GM21526 (cell line): ENCODE data around the gene DPEP3.
A peak's percentile ranks its signal among the peaks of the same experiment; 100 is the strongest.

Source experiments
- ATAC-seq: cut with Tn5 transposase; IDR thresholded peaks from one replicate; pipeline ENCODE4 v1.9.1; 2021; ENCODE audit warnings: moderate library complexity; ENCODE audit not compliant: unreplicated experiment, low FRiP score

Gene DPEP3

DNA sequence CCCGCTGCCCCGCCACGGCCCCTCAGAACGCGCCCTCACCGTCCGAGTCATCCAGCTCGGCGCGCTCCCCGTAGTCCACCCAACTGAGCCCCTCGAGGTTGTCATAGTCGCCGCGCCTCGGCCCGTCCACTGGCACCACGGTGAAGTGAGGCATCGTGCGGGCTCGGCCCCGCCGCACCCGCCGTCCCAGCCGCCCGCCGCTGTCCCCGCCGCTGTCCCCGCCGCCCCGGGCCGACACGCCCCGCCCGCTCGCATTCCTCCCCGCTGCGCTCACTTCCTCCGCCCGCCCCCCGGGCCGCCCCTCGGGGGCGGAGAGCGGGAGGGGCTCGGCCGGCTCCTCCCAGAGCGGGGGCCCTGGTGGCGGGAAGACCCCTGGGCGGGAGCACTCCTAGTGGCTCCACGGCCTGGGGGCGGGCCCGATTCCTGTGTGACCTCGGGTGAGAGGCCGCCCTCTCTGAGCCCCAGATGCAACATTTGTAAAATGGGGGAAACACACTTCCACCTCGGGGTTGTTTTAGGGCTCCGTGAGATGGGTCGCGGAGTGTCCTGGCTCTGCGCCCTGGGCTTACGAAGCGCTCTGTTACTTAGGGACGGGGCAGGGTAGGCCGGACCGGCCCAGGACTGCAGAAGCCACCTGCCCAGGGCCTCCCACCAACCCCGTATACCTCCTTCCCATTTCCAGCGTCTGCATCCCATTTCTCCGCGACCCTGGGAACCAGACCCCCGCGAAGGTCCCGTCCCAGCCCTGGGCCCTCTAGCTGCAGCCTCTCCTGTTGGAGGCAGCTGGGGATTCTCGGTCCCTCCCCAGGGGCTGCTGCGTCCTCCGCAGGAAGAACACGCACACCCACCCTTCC lies 11.7 kb downstream of the DPEP3 start, which contains the start of gene SLC12A4:
Gene SLC12A4, minus strand, starts transcription at position 238 of the 854 bp plus-strand sequence. Its CDS starts 84 bp downstream, at position 154.
- peak; percentile 67 for ATAC-seq

- peak; percentile 16 for ATAC-seq
Measured at GRCh38 chr16:67967958-67968399, 12.3 kb downstream of the DPEP3 start.

GRCh38 chr16:67967183-67967957 lies 12.9 kb downstream of the DPEP3 start:
- ATAC-seq = no peak

DNA sequence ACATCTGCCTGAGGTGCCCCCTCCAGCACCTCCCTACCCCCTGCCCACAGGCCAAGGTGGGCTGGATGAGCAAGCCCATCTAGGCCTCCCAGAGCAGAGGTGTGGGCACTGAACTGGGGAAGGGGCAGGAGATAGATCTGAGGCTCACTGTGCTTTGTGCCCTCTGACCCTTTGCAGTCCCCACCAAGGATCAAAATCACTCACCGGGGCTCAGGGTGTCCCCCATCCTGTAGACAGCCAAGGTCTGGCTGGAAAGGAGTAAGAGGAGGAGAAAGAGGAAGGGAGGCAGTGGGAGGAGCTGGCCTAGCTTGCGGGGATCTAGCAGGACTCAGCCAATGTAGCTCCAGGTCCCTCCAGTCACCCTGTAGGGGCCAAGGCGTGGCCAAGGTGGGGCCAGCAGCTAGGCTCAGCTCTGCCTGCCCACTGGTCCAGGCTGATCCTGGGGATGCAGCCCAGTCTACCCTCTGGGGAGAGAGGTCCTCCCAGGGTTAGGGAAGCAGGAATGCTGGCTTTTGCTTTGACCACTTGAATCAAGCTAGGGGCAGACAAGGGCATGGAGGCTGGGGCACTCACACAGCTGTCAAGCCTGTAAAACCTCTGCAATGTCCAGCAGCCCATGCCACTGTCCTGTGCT lies 13.6 kb downstream of the DPEP3 start:
- ATAC-seq = no peak

DNA sequence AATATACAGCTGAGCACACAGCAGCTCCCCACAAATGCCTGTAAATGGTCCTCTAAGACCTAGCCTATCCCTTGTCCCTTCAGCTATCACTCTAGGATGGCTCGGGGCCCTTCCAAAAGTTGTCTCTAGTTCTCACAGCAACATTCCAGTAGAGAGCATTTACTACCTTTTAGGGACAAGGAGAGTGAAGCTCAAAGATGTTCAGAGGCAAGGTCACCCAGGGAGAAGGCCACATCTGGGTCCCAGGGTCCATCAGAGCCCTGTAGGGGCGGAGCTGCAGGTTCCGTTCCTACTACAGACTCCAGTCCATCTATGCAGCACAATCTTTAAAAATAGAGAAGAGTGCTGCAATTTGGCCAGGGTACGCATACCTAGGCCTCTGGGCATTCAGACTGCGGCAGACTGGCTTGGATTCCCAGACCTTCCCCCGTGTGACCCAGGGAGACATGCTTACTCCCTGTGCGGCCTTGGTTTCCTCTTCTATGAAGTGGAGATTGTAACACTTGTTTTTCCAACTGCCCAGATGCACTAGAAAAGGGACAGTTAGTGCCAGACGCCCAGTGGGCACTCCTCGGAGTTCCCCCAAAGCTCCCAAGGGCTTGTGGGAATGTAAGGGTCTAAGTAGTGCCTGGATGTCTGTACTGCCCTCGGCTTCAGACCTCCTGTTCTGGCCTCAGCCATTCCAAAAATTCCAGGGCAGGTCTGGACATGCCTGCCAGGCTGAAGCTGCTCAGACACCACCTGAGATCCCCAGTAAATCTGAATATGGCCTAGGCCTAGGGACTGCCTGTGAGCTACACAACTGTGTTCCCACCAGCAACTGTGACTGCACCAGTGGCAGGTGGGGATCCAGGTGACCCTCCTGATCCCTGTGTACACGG lies 14.4 kb downstream of the DPEP3 start:
- no peak for ATAC-seq

- no peak for ATAC-seq
Measured at GRCh38 chr16:67964477-67965131, 15.7 kb downstream of the DPEP3 start.

DNA sequence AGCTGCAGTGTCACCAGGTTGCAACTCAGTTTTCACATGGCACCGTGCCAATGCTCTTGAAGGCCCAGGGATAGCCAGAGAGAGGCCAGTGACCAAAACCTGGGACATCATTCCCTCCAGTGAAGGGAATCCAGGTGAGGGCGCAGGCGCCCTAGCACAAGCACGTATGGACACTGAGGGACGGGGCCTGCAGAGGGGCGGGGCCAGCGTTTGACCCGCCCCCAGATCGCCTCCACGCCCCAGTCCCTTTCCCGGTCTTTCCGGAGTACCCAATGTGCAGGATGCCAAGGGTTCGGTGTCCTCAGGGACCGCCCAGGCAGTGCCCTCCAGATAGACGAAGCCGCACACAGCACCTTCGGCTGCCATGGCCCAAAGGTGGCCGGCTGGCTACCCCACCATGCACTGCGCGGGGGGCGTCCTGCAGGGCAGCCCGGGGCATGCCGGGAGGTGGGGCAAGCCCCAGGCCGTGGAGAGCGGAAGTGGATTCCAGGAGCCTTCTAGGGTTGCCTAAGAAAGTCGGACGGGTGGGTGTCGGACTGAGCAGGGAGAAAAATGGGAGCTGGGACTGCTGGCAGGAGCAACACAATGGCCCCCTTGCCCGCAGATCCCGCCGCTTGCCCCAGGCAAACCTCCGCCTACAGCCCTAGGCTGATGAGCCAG lies 16.5 kb downstream of the DPEP3 start:
- ATAC-seq = no peak

- ATAC-seq = no peak
Measured at GRCh38 chr16:67963292-67963661, 17.0 kb downstream of the DPEP3 start.

GRCh38 chr16:67962135-67962534 lies 18.2 kb downstream of the DPEP3 start:
- ATAC-seq = no peak

- ATAC-seq = no peak
Measured at GRCh38 chr16:67961551-67961957, 18.7 kb downstream of the DPEP3 start.

DNA sequence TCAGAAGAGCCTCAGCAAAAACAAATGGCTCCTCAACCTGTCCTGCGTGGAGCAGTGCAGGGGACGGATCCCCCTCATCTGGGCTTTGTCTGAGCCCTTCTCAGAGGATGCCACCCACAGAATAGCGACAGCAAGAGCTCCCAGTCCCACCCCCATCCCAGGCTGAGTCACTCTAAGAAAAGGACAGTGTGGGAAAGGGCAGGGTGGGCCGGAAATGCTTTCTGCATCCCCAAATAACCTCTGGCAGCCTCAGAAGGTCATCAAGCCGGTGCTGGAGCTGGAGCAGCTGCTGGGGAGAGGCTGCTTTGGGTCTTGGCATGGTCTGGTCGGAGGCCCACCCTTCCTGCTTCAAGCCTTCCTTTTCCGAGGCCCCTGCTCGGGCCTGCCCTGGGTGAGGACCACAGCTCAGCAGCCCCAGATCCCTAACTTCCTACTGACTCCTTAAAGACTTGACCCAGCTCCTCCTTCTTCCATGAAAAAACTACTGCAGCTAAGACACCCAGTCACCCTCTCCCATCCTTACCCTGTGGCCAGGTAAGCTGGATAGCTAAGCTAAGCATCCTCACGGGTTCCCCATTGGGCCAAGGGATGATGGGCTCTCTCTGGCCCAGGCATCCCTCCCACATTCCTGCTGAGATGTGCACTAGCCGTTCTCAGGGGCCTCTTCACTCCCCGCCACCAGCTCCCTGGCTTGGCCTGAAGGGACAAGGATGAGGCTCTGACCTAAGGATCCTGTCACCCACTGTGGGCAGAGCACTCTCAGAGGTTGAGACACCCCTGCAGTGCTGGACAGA lies 20.6 kb downstream of the DPEP3 start:
- ATAC-seq = no peak

DNA sequence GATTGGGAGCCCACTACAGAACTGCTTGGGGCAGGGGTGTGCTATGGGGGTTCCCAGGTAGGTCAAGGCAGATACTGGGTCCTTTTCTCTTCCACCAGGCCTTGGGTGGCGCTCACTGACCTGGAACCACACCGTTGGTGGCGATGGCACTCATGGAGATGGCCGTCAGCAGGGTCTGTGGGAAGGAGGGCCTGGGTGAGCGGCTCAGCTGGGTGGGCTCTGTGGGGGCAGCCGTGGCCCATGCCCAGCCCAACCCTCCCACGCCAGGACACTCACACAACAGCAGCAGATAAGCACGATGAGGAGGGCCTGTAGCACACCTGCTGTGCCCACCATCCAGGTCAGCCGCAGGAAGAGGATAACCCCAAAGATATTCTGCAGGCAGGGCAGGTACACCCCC lies 22.7 kb downstream of the DPEP3 start:
- no peak for ATAC-seq

DNA sequence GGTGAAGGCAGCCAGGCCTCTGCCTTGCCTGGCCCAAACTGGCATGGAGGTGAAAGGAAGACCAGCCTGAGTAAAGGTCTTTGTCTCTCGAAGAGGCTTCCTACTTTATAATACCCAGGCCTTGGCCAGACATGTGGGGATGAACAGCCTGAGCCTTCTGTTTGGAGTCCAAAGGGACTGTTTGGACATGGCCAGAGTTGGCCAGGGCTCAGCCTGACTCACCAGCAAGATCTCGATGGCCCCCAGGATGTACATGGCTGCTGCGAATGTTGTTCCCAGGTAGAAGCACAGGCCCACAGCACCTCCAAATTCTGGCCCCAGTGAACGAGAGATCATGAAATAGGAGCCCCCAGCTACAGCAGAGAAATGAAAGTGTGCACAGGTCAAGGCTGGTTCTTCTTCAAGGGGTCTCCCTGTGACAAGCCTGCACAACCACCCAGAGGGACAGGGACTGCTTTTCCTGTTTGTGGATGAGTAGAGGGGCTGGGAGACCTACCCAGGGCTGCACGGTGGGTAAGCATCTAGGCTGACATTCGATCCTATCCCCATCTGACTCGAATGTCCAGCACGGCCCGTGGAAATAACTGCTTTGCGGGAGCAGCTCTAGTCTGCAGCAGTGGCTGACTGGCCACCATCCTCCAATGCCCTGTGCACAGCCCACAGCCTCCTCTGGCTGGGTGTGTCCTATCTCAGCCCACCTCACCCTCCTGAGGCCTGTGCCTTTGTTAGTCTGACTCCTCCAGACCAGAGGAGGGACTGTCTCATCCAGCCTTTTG lies 25.7 kb downstream of the DPEP3 start:
- ATAC-seq = no peak

DNA sequence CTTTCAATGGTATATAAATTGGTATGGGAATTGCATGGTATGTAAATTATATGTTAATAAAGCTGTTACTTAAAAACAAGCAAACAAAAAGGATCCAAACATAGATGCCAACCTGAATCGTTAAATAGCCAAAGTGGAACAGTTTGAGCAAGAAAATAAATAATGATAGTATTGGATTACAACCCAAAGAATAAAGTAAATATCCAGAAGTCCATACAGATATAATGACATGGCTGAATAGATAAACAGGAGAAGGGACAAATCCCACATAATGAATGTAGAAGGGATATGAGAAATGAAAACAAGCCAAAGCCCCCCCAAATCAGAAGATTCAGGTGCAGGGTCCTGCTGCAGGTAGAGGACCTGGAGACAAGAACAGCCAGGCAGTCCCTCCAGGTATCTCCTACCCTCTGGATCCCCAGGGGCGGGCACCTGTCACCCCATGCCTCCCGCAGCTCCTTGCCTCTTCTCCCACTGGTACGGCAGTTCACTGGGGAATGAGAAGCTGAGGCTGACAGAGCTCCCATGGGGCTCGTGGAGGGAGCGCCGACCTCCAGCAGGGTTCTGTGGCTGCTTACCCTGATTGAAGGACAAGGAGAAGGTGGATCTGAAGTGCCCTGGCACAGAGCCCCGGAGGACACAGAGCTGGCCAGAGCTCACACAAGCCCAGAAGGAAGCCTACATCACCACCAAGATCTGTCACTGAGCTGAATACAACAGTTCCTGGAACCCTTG lies 26.5 kb downstream of the DPEP3 start:
- ATAC-seq = no peak

- ATAC-seq = no peak
Measured at GRCh38 chr16:67951485-67951884, 28.8 kb downstream of the DPEP3 start.

DNA sequence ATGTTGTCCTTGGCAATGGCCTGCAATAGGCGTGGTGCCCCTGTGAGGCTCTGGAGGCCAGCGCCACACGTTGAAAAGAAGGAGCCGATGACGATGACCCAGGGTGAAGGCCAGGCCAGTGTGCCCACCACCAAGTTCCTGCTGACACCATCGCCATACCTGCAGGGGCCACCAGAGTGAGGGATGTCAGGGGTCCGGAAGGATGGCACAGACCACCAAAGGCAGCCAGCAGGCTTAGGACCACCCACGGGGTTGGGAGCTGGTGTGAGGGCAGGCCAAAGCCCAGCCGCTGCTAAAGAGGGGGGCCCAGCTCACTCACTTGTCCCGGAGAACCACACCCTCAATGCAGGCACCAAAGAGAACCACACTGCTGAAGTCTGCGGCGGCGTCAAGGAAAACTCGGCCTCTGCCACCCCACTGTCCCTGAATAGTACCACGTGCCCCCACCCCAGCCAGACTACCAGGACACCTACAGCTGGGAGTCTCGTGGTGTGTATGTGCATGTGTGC lies 29.9 kb downstream of the DPEP3 start:
- no peak for ATAC-seq

DNA sequence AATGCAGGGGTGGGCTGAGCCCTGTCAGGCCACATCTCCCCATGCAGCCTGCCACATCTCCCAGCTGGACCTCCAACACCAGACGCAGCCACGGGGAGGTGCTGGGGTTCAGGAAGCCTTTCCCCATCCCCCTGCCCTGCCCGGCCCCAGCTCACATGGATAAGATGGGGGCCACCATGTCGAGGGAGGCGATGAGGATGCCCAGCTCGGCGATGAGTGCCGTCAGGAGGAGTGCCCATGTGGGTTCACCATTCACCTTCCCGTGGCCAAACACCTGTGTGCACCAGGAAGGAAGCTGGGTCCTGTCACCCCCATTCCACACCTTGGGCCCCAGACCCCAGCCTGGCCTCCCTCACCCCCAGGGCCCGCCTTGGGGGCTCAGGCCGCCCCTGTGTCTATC lies 30.7 kb downstream of the DPEP3 start:
- ATAC-seq = no peak
